PC-3 (cell line): ENCODE data around the gene ABHD16A. TPM values are rescaled to one million over a fixed set of nuclear protein-coding genes. Genes with fewer than 3 reads are reported as not detected.

ENCODE experiments used
- ATAC-seq: fragments of 200-7000 bp; cut with Tn5 transposase; 2 replicates; pipeline ENCODE4 v1.9.1; 2020; ENCODE audit warnings: mild to moderate bottlenecking, moderate library complexity
- BruUV-seq: library from RNA; stranded (reverse); fragments of 400-500 nt; replicated peaks from 2 replicates; lab custom pipeline; 2021; lab: Mats Ljungman, UMichigan
- CTCF ChIA-PET: fragments of 300-600 bp; sonication (Branson Sonifier 250); formaldehyde crosslinking; loops from one replicate; lab custom pipeline; 2022; ENCODE audit warnings: antibody characterized with exemption; lab: Charles Lee
- POLR2A ChIA-PET: fragments of 300-600 bp; sonication (Branson Sonifier 250); formaldehyde crosslinking; loops from one replicate; lab custom pipeline; 2022; ENCODE audit warnings: antibody characterized with exemption; ENCODE audit not compliant: unreplicated experiment; lab: Charles Lee
- DNase-seq: peaks from one replicate; pipeline ENCODE4 v3.0.0-alpha.2; 2015
- H2AFZ ChIP-seq: fragments of 300-600 bp; sonication (generic); 2 replicates; pipeline ENCODE4 v1.6.0; 2016; ENCODE audit warnings: antibody characterized with exemption, low read length
- H3F3A ChIP-seq: fragments of 300-600 bp; sonication (generic); one replicate; pipeline ENCODE4 v1.6.0; 2017; ENCODE audit warnings: antibody characterized with exemption, low read length, control low read depth, mild to moderate bottlenecking; ENCODE audit not compliant: unreplicated experiment
- H3K27ac ChIP-seq: fragments of 300-600 bp; sonication (generic); 2 replicates; pipeline ENCODE4 v1.5.1; 2016; ENCODE audit warnings: mild to moderate bottlenecking, low read length
- H3K27me3 ChIP-seq: fragments of 300-600 bp; sonication (generic); 2 replicates; pipeline ENCODE4 v1.6.1; 2016; ENCODE audit warnings: low read length, mixed read lengths
- H3K36me3 ChIP-seq: fragments of 300-600 bp; sonication (generic); 2 replicates; pipeline ENCODE4 v1.6.1; 2016; ENCODE audit warnings: low read depth, mixed run types, low read length, mixed read lengths
- H3K4me1 ChIP-seq: fragments of 300-600 bp; sonication (generic); 2 replicates; pipeline ENCODE4 v1.5.1; 2016; ENCODE audit warnings: low read length; ENCODE audit not compliant: insufficient read depth
- H3K4me2 ChIP-seq: fragments of 300-600 bp; sonication (generic); 2 replicates; pipeline ENCODE4 v1.6.0; 2016; ENCODE audit warnings: low read length
- H3K4me3 ChIP-seq: fragments of 300-600 bp; sonication (generic); 2 replicates; pipeline ENCODE4 v1.5.1; 2016; ENCODE audit warnings: mild to moderate bottlenecking, low read length, mixed read lengths
- H3K79me2 ChIP-seq: fragments of 300-600 bp; sonication (generic); 2 replicates; pipeline ENCODE4 v1.6.1; 2017; ENCODE audit warnings: low read length, mixed read lengths
- H3K9ac ChIP-seq: fragments of 300-600 bp; sonication (generic); 2 replicates; pipeline ENCODE4 v1.6.0; 2016; ENCODE audit warnings: mild to moderate bottlenecking, low read length
- H3K9me2 ChIP-seq: fragments of 300-600 bp; sonication (generic); replicated peaks from 2 replicates; pipeline ENCODE4 v1.6.1; 2016; ENCODE audit warnings: mixed run types, low read length, mixed read lengths
- H3K9me3 ChIP-seq: fragments of 300-600 bp; sonication (generic); 2 replicates; pipeline ENCODE4 v1.6.1; 2016; ENCODE audit warnings: low read length, mixed read lengths
- H4K20me1 ChIP-seq: fragments of 300-600 bp; sonication (generic); 2 replicates; pipeline ENCODE4 v1.6.1; 2016; ENCODE audit warnings: low read length, mixed read lengths
- EZH2 ChIP-seq: fragments of 300-600 bp; sonication (generic); IDR thresholded peaks from one replicate; pipeline ENCODE4 v1.6.1; 2017; ENCODE audit warnings: antibody characterized with exemption, mild to moderate bottlenecking, low read length; ENCODE audit not compliant: unreplicated experiment
- EZH2phosphoT487 ChIP-seq: fragments of 300-600 bp; sonication (generic); IDR thresholded peaks from 2 replicates; pipeline ENCODE4 v1.6.1; 2018; ENCODE audit warnings: mild to moderate bottlenecking, antibody characterized with exemption, low read length, borderline replicate concordance
- intact Hi-C: fragments of 100-400 bp; cut with micrococcal nuclease; formaldehyde crosslinking; loops from 2 replicates; pipeline ENCODE4 v1.9.0; 2023
- total RNA-seq: library from RNA; depleted of rRNA; stranded (reverse); fragments of >200 nt; gene quantifications from 2 replicates; pipeline ENCODE4 v1.2.3, GENCODE V29; 2014
- TF ChIP-seq, protein P1 (sequence below): fragments of 300-600 bp; sonication (generic); conservative IDR thresholded peaks from 2 replicates; pipeline ENCODE4 v1.5.1; 2017; ENCODE audit warnings: antibody characterized with exemption, low read depth, mild to moderate bottlenecking, low read length

ABHD16A gene
- total RNA-seq, 1 experiment from 2014 or later = 52.0 TPM

- Histone ChIP-seq H3K9me2 (no peaks in the 10 kb centered on the region), H4K20me1 (no peaks in the 10 kb centered on the region), H3K79me2 (no peaks in the 10 kb centered on the region), H3K9me3 (no peaks in the 10 kb centered on the region), H3K4me3 (no peak overlapping the region), H3K4me1 (no peaks in the 10 kb centered on the region), H2AFZ (no peak overlapping the region), H3K27me3 (no peaks in the 10 kb centered on the region), H3K36me3 (peaks cover 15% of the 10 kb centered on the region), H3K27ac (no peak overlapping the region), H3K9ac (no peak overlapping the region), H3F3A (peaks cover 4% of the 10 kb centered on the region), H3K4me2 (no peak overlapping the region)
- DNase-seq (no peak), ATAC-seq (no peak)
- BruUV-seq = no TSS peak
- ChIA-PET POLR2A (no interaction called here), CTCF (no interaction called here)
- TF ChIP-seq, protein P1, sequence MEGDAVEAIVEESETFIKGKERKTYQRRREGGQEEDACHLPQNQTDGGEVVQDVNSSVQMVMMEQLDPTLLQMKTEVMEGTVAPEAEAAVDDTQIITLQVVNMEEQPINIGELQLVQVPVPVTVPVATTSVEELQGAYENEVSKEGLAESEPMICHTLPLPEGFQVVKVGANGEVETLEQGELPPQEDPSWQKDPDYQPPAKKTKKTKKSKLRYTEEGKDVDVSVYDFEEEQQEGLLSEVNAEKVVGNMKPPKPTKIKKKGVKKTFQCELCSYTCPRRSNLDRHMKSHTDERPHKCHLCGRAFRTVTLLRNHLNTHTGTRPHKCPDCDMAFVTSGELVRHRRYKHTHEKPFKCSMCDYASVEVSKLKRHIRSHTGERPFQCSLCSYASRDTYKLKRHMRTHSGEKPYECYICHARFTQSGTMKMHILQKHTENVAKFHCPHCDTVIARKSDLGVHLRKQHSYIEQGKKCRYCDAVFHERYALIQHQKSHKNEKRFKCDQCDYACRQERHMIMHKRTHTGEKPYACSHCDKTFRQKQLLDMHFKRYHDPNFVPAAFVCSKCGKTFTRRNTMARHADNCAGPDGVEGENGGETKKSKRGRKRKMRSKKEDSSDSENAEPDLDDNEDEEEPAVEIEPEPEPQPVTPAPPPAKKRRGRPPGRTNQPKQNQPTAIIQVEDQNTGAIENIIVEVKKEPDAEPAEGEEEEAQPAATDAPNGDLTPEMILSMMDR = no peak
- TF ChIP-seq EZH2phosphoT487 (no peak), EZH2 (no peak)
- intact Hi-C loops = no loop called here
These were observed 24.1 kb upstream of the ABHD16A start for GRCh38 chr6:31727034-31727716.

- DNase-seq = no peak
- intact Hi-C loops = no loop called here
- Histone ChIP-seq H4K20me1 (no peaks in the 10 kb centered on the region), H3K9me2 (no peaks in the 10 kb centered on the region), H3K4me1 (no peaks in the 10 kb centered on the region), H3K9ac (no peak overlapping the region), H3K27ac (no peak overlapping the region), H3K4me2 (no peak overlapping the region), H3K36me3 (peaks cover 1% of the 10 kb centered on the region; the same call in 1 of the 2 replicates), H3K9me3 (no peaks in the 10 kb centered on the region), H3K79me2 (no peaks in the 10 kb centered on the region), H3K27me3 (no peaks in the 10 kb centered on the region), H3K4me3 (no peak overlapping the region), H3F3A (no peaks in the 10 kb centered on the region), H2AFZ (no peak overlapping the region)
- ATAC-seq = no peak
- CTCF ChIA-PET = no interaction called here
- TF ChIP-seq EZH2 (no peak), EZH2phosphoT487 (no peak)
- TF ChIP-seq, protein P1 = no peak
- no TSS peak for BruUV-seq
- POLR2A ChIA-PET = interaction anchor here (0.7 kb wide), 1 partner anchor 24 kb away, joined by 21 read pairs; no protein-coding TSS in a partner anchor
These were observed 22.6 kb upstream of the ABHD16A start for GRCh38 chr6:31725502-31726350.
